Aorta (tissue), 5 donors: Measurements from ENCODE around the gene TSHZ2. TPM values are rescaled to one million over a fixed set of nuclear protein-coding genes. Genes with fewer than 3 reads are reported as not detected.
"Not testable (repeated sequence)": the region's sequence is repeated elsewhere in the genome, so short reads cannot be mapped to it uniquely, and the experiment has no call there.

Source experiments
- ATAC-seq: fragments of 200-7000 bp; cut with Tn5 transposase; one replicate; pipeline ENCODE4 v1.9.1; 2022; ENCODE audit warnings: moderate library complexity; ENCODE audit not compliant: low FRiP score
- DNase-seq, 2 donors: peaks; one replicate each; pipeline ENCODE4 v3.0.0-alpha.2; 2020
- H3K27ac ChIP-seq, 2 donors: one replicate each; pipeline ENCODE4 v1.5.1; 2013; ENCODE audit warnings: low read length in 2 of 2, mild to moderate bottlenecking in 2 of 2, moderate library complexity in 2 of 2, control low read depth in 1 of 2, inconsistent platforms in 1 of 2, low read depth in 1 of 2
- H3K27me3 ChIP-seq, 2 donors: one replicate each; pipeline ENCODE4 v1.6.1; 2013; ENCODE audit warnings: control low read depth in 1 of 2, low read length in 1 of 2, mild to moderate bottlenecking in 1 of 2, moderate library complexity in 1 of 2; ENCODE audit not compliant: insufficient read depth in 2 of 2, control insufficient read depth in 1 of 2
- H3K36me3 ChIP-seq, 2 donors: one replicate each; pipeline ENCODE4 v1.6.1; 2013; ENCODE audit warnings: control low read depth in 1 of 2, low read length in 1 of 2, mild to moderate bottlenecking in 1 of 2; ENCODE audit not compliant: insufficient read depth in 2 of 2, control insufficient read depth in 1 of 2
- H3K4me1 ChIP-seq, 2 donors: one replicate each; pipeline ENCODE4 v1.6.1; 2013; ENCODE audit warnings: low read length in 2 of 2, control low read depth in 1 of 2, mild to moderate bottlenecking in 1 of 2, moderate library complexity in 1 of 2; ENCODE audit not compliant: insufficient read depth in 2 of 2, control insufficient read depth in 1 of 2
- H3K4me3 ChIP-seq, 2 donors: one replicate each; pipeline ENCODE4 v1.5.1; 2013; ENCODE audit warnings: low read length in 2 of 2, control low read depth in 1 of 2, mild to moderate bottlenecking in 1 of 2
- H3K9me3 ChIP-seq: one replicate; pipeline ENCODE4 v1.6.1; 2013; ENCODE audit warnings: mild to moderate bottlenecking, low read length; ENCODE audit not compliant: control insufficient read depth
- WGBS, 2 donors: extraction: QIAGEN DNeasy Blood & Tissue Kit; methylation state at CpG; one replicate each; pipeline ENCODE4 v1.1.7; 2013; 5-methylcytosine and 5-hydroxymethylcytosine counted together
- intact Hi-C, 2 donors: fragments of 100-400 bp; cut with DNase I; formaldehyde crosslinking; loops; one replicate each; pipeline versions ENCODE4 v1.14.2 to v1.15.0; 2022
- polyA plus RNA-seq, 2 donors: library from polyadenylated mRNA; stranded (reverse); fragments of 200-250 nt; gene quantifications; one replicate each; pipeline ENCODE4 v1.2.3, GENCODE V29; 2013
- total RNA-seq, 2 donors: library from RNA; stranded (reverse); fragmentation: NEBNext Ultra II Directional; extraction: Animal tissue kit (Norgen Biotek cat#: 25700); gene quantifications; one replicate each; pipeline ENCODE4 v1.2.1, GENCODE V29; 2021
- donor health status: healthy with polysubstance abuse.
- donor health status: Bipolar disorder and iron deficiency.
- donor health status: DM: no; HTN: no; CAD: no.
- donor health status: DM: no; HTN: no; CAD: no.
- donor health status: DM: yes; HTN: yes; CAD: no.

Gene TSHZ2
- total and polyA plus RNA-seq, 4 donors = 0.08 to 95.4 (median 13.3) TPM

GRCh38 chr20:53530440-53530839, 558.3 kb downstream of the TSHZ2 start:
- intact Hi-C loops = no loop called here
- Histone ChIP-seq H3K9me3 (no peaks in the 10 kb centered on the region), H3K4me1 (no peaks in the 10 kb centered on the region), H3K36me3 (no peaks in the 10 kb centered on the region), H3K27me3 (no peaks in the 10 kb centered on the region), H3K4me3 (no peak overlapping the region), H3K27ac (no peak overlapping the region)
- ATAC-seq (no peak), DNase-seq (no peak)
- WGBS, 2 donors = 67 to 69% methylated on average over 2 of the region's 2 CpGs

- H3K27ac ChIP-seq, H3K36me3 ChIP-seq, H3K27me3 ChIP-seq, H3K4me1 ChIP-seq, intact Hi-C loops, DNase-seq, H3K4me3 ChIP-seq, H3K9me3 ChIP-seq, ATAC-seq: not testable (repeated sequence)
- WGBS, 2 donors = 85 to 90% methylated on average over 6 of the region's 6 CpGs
Observed at GRCh38 chr20:53532654-53533312, 560.6 kb downstream of the TSHZ2 start.

GRCh38 chr20:53533500-53533899, 561.3 kb downstream of the TSHZ2 start:
- Histone ChIP-seq H3K27me3 (no peaks in the 10 kb centered on the region), H3K4me1 (no peaks in the 10 kb centered on the region), H3K27ac (no peak overlapping the region), H3K9me3 (no peaks in the 10 kb centered on the region), H3K36me3 (no peaks in the 10 kb centered on the region), H3K4me3 (no peak overlapping the region)
- no peak for DNase-seq
- ATAC-seq = no peak
- WGBS, 2 donors = 89 to 92% methylated on average over 1 of the region's 1 CpG
- intact Hi-C loops = no loop called here

- Histone ChIP-seq H3K27ac (no peak overlapping the region), H3K9me3 (no peaks in the 10 kb centered on the region), H3K4me3 (no peak overlapping the region), H3K27me3 (no peaks in the 10 kb centered on the region), H3K4me1 (no peaks in the 10 kb centered on the region), H3K36me3 (no peaks in the 10 kb centered on the region)
- intact Hi-C loops = no loop called here
- 86 to 88% methylated on average over 7 of the region's 7 CpGs for WGBS, 2 donors
- DNase-seq = no peak
- no peak for ATAC-seq
Observed at GRCh38 chr20:53534037-53534436, 561.9 kb downstream of the TSHZ2 start.

- H3K36me3 ChIP-seq = no peaks in the 10 kb centered on the region
- H3K4me3 ChIP-seq = no peak overlapping the region
- H3K27me3 ChIP-seq = no peaks in the 10 kb centered on the region
- intact Hi-C loops = no loop called here
- H3K27ac ChIP-seq = no peak overlapping the region
- DNase-seq (no peak), ATAC-seq (no peak)
- H3K4me1 ChIP-seq = no peaks in the 10 kb centered on the region
- WGBS, 2 donors = 75 to 79% methylated on average over 4 of the region's 4 CpGs
- H3K9me3 ChIP-seq = no peaks in the 10 kb centered on the region
Observed at GRCh38 chr20:53535878-53536277, 563.7 kb downstream of the TSHZ2 start.

GRCh38 chr20:53536382-53536781, 564.2 kb downstream of the TSHZ2 start:
- 83 to 85% methylated on average over 3 of the region's 3 CpGs for WGBS, 2 donors
- H3K4me3 ChIP-seq, intact Hi-C loops, H3K9me3 ChIP-seq, H3K36me3 ChIP-seq, ATAC-seq, H3K27ac ChIP-seq, H3K4me1 ChIP-seq, H3K27me3 ChIP-seq, DNase-seq: not testable (repeated sequence)

GRCh38 chr20:53539516-53539915, 567.4 kb downstream of the TSHZ2 start:
- Histone ChIP-seq H3K4me3 (no peak overlapping the region), H3K36me3 (no peaks in the 10 kb centered on the region), H3K9me3 (no peaks in the 10 kb centered on the region), H3K4me1 (no peaks in the 10 kb centered on the region), H3K27ac (no peak overlapping the region), H3K27me3 (no peaks in the 10 kb centered on the region)
- DNase-seq (no peak), ATAC-seq (no peak)
- intact Hi-C loops = no loop called here
- WGBS, 2 donors = 17 to 27% methylated on average over 4 of the region's 4 CpGs
